Vagina (tissue), 2 donors: Measurements from ENCODE around the gene PSTPIP2.

ENCODE experiments used
- POLR2A ChIP-seq, 2 donors: fragments of 450-650 bp; IDR thresholded peaks; one replicate each; pipeline ENCODE4 v1.6.1; 2017; ENCODE audit warnings: antibody characterized with exemption in 2 of 2, mild to moderate bottlenecking in 2 of 2, moderate library complexity in 2 of 2
- POLR2AphosphoS5 ChIP-seq, 2 donors: sonication (generic); formaldehyde crosslinking; IDR thresholded peaks; one replicate each; pipeline ENCODE4 v1.9.0; 2017; ENCODE audit warnings: antibody characterized with exemption in 2 of 2, mild to moderate bottlenecking in 2 of 2, low read depth in 1 of 2; ENCODE audit not compliant: insufficient read depth in 1 of 2
- TF ChIP-seq, protein P1 (sequence below), 3 experiments: fragments of 450-650 bp in 2 of 3; fragments of 200-600 bp in 1 of 3; sonication (generic) in 1 of 3; IDR thresholded peaks; one replicate each; pipeline ENCODE4 v1.5.1; 2017 to 2019; ENCODE audit warnings: antibody characterized with exemption in 3 of 3, mild to moderate bottlenecking in 2 of 3, moderate library complexity in 2 of 3

DNA sequence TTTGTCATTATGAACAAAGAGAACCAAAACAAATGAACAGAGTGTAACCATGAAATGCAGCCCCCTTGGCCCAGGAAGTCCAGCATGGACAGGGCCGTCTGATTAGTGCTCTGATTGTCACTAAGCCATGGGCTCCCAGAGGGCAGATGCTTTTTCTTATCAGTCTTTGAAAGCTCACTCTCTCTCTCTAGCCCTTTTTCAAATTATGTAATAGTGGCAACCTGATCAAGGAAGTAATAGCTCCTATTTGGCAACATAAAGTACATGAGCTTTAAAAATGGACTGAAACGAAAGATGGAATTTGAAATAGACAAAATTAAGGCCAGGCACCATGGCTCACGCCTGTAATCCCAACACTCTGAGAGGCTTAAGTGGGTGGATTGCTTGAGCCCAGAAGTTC lies 72.5 kb downstream of the PSTPIP2 start:
- TF ChIP-seq POLR2A (IDR thresholded peaks at IDR 0.05) (no peak), POLR2AphosphoS5 (IDR thresholded peaks at IDR 0.05; ENCODE audit: insufficient read depth in 1 of 2, low read depth in 1 of 2) (no peak)
- TF ChIP-seq, protein P1, sequence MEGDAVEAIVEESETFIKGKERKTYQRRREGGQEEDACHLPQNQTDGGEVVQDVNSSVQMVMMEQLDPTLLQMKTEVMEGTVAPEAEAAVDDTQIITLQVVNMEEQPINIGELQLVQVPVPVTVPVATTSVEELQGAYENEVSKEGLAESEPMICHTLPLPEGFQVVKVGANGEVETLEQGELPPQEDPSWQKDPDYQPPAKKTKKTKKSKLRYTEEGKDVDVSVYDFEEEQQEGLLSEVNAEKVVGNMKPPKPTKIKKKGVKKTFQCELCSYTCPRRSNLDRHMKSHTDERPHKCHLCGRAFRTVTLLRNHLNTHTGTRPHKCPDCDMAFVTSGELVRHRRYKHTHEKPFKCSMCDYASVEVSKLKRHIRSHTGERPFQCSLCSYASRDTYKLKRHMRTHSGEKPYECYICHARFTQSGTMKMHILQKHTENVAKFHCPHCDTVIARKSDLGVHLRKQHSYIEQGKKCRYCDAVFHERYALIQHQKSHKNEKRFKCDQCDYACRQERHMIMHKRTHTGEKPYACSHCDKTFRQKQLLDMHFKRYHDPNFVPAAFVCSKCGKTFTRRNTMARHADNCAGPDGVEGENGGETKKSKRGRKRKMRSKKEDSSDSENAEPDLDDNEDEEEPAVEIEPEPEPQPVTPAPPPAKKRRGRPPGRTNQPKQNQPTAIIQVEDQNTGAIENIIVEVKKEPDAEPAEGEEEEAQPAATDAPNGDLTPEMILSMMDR (IDR thresholded peaks at IDR 0.05) = no peak
